Measurements from ENCODE around the gene TFDP1.

TFDP1 gene

DNA sequence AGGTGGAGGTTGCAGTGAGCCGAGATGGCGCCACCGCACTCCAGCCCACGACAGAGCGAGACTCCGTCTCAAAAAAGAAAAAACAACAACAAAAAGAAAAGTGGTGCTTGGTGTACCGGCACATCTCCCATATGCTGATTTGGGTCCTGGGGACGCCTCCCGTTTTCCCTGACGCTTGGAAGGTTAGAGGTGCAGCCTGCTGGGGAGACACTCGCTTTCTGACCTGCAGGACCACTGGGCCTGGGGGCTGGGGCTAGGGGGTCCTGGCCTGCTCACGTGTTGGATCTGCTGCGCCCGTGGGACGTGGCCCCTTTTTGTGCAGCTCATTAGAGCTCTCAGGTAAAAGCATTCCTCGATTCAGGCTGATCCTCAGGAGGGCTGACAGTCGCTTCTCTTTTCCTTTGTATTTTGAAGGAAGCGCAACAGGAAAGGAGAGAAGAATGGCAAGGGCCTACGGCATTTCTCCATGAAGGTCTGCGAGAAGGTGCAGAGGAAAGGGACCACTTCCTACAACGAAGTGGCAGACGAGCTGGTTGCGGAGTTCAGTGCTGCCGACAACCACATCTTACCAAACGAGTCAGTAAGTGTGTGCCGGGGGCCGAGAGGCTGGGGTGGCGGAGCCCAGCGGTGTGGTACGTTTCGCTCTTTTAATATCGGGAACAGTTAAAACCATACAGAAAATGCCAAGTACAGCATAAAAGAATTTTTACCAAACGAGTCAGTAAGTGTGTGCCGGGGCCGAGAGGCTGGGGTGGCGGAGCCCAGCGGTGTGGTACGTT is 48.3 kb downstream of the TFDP1 start:
- TF ChIP-seq, protein P1, sequence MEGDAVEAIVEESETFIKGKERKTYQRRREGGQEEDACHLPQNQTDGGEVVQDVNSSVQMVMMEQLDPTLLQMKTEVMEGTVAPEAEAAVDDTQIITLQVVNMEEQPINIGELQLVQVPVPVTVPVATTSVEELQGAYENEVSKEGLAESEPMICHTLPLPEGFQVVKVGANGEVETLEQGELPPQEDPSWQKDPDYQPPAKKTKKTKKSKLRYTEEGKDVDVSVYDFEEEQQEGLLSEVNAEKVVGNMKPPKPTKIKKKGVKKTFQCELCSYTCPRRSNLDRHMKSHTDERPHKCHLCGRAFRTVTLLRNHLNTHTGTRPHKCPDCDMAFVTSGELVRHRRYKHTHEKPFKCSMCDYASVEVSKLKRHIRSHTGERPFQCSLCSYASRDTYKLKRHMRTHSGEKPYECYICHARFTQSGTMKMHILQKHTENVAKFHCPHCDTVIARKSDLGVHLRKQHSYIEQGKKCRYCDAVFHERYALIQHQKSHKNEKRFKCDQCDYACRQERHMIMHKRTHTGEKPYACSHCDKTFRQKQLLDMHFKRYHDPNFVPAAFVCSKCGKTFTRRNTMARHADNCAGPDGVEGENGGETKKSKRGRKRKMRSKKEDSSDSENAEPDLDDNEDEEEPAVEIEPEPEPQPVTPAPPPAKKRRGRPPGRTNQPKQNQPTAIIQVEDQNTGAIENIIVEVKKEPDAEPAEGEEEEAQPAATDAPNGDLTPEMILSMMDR (IDR thresholded peaks at IDR 0.05; ENCODE audit: control insufficient read depth, extremely low read depth, insufficient read depth), result no peak
- no peak overlapping the region for H3K4me3 ChIP-seq (ENCODE audit: low read depth, low read length)
- DNase-seq (ENCODE audit: low read depth), result no peak

DNA sequence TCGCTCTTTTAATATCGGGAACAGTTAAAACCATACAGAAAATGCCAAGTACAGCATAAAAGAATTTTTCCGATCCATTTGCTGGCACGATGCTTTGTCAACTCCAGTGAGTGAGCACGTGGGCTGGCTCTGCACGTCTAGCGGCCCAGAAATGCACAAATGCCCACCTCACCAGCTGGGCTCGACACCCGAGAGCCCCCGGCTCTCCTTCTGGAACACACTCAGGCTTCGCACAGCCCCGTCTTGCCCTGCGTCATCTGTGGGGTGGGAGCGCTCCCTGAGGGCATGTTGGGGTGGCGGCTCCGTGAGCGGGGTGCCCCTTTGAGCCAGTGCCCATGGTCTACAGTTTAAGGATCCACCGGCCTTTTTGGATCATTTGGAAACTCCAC is 48.9 kb downstream of the TFDP1 start:
- TF ChIP-seq, protein P1 (IDR thresholded peaks at IDR 0.05; ENCODE audit: control insufficient read depth, extremely low read depth, insufficient read depth), result no peak
- no peak overlapping the region for H3K4me3 ChIP-seq (ENCODE audit: low read depth, low read length)
- DNase-seq (ENCODE audit: low read depth), result no peak

DNA sequence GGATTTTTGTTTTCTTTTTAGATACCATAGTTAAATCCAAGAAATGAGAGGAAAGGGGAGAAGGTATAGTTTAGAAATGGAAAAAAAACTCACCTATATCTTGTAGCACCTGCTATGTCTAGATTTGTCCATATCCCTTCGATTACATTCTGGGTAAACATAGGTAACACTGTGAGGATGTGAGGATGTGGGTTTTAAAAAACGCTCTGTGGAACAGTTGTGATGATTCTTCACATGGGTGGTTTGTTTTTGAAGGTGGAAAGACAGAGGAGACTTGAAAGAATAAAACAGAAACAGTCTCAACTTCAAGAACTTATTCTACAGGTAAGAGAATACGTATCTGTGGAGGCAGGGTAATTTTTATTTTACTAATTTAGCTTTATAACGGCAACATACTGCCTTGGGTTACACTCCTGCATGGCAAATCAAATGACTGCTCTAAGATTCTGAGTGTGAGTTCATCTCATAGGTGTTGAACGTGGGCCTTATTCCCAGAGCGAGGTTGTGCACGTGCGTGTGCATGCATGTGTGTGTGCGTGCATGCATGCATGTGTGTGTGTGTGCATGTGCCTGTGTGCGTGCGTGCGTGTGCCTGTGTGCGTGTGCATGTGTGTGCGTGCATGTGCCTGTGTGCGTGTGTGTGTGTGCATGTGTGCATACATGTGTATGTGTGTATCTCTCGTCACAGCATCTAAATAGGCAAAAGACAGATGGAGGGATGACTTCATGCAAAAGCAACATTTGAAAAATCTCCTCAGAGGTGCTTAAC is 49.9 kb downstream of the TFDP1 start:
- no peak for DNase-seq (ENCODE audit: low read depth)
- TF ChIP-seq, protein P1 (IDR thresholded peaks at IDR 0.05; ENCODE audit: control insufficient read depth, extremely low read depth, insufficient read depth), result no peak
- no peak overlapping the region for H3K4me3 ChIP-seq (ENCODE audit: low read depth, low read length)

DNA sequence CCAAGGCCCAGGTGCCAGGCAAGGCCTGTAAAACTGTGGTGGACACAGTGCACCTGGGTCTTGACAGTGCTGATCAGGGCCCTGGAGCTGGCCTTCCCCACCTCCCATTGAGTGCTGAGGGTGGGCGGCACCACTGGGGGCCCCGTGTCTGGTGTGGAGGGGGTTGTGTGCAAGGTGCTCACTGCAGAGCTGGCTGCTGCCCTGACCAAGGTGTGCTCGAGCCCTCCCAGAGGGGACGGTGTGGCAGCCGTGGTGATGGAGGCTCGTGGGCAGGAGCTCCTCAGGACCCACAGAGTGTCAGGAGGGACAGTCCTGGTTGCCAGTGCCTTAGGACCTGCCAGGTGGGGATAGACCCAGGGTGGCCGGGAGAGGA is 50.5 kb downstream of the TFDP1 start:
- no peak for DNase-seq (ENCODE audit: low read depth)
- TF ChIP-seq, protein P1 (IDR thresholded peaks at IDR 0.05; ENCODE audit: control insufficient read depth, extremely low read depth, insufficient read depth), result no peak
- no peak overlapping the region for H3K4me3 ChIP-seq (ENCODE audit: low read depth, low read length)

DNA sequence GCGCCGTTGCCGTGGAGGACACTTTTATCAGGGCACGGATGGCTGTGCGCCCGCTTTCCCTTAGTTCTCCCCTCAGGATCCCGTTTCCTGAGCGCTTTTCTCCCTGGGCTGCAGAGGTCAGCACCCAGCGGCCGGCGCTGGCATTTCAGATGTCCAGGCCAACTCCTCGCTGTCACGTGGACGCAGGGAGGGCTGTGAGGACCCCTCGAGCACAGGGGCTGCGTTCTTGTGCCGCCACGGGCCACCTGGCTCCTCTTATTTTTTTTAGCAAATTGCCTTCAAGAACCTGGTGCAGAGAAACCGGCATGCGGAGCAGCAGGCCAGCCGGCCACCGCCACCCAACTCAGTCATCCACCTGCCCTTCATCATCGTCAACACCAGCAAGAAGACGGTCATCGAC is 51.2 kb downstream of the TFDP1 start:
- TF ChIP-seq, protein P1 (IDR thresholded peaks at IDR 0.05; ENCODE audit: control insufficient read depth, extremely low read depth, insufficient read depth), result no peak
- DNase-seq (ENCODE audit: low read depth), result no peak
- H3K4me3 ChIP-seq (ENCODE audit: low read depth, low read length), result no peak overlapping the region

DNA sequence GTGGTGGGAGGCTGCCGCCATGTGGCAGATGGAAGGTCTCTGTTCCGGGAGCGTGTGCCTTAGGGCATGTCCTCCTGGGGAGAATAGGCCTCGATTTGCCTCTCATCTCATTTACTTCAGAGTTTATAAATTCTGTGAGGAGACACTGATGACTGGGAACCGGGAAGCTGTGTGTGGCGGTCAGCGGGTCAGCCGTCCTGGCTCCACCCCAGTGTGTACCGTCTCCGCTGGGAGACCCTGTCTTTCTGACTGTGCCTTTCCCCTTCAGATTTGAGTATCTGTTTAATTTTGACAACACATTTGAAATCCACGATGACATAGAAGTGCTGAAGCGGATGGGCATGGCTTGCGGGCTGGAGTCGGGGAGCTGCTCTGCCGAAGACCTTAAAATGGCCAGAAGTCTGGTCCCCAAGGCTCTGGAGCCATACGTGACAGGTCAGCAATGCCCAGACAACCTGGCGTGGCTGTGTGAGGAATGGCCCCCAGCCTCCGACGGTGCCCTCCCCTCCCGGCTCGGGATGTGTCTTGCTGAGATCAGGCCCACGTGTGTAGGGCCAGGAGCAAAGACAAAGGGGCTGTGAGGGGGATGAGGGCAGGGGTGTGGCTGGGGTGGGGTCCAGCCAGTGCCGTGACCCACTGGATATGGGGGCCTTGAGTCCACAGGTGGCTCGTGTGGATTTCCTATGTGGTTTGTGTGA is 51.9 kb downstream of the TFDP1 start:
- H3K4me3 ChIP-seq (ENCODE audit: low read depth, low read length), result no peak overlapping the region
- TF ChIP-seq, protein P1 (IDR thresholded peaks at IDR 0.05; ENCODE audit: control insufficient read depth, extremely low read depth, insufficient read depth), result no peak
- DNase-seq (ENCODE audit: low read depth), result no peak

Data from LNCaP clone FGC (cell line).